Progenitor cell of endocrine pancreas (in vitro differentiated cells): ENCODE data around the gene MICU1. TPM values are rescaled to one million over a fixed set of nuclear protein-coding genes. Genes with fewer than 3 reads are reported as not detected.

Source experiments
- DNase-seq: peaks from one replicate; pipeline ENCODE4 v3.0.0; 2021; ENCODE audit warnings: low spot score; ENCODE audit not compliant: unreplicated experiment
- H3K27ac Mint-ChIP-seq: 2 replicates; pipeline ENCODE4 v1.8.0; 2021; ENCODE audit warnings: mild to moderate bottlenecking, moderate library complexity, mixed read lengths
- H3K27me3 Mint-ChIP-seq: 2 replicates; pipeline ENCODE4 v1.8.0; 2021; ENCODE audit warnings: mixed read lengths
- H3K36me3 Mint-ChIP-seq: 2 replicates; pipeline ENCODE4 v1.8.0; 2022; ENCODE audit warnings: mixed read lengths; ENCODE audit not compliant: insufficient read depth
- H3K4me1 Mint-ChIP-seq: 2 replicates; pipeline ENCODE4 v1.8.0; 2021; ENCODE audit warnings: low read depth, mixed read lengths
- H3K4me3 Mint-ChIP-seq: 2 replicates; pipeline ENCODE4 v1.8.0; 2021; ENCODE audit warnings: low read depth, mild to moderate bottlenecking, moderate library complexity, mixed read lengths
- H3K9me3 Mint-ChIP-seq: 2 replicates; pipeline ENCODE4 v1.8.0; 2021; ENCODE audit warnings: low read depth, mixed read lengths
- total RNA-seq: library from RNA; stranded (reverse); gene quantifications from 2 replicates; pipeline ENCODE4 v1.2.1, GENCODE V29; 2021
- TF ChIP-seq, protein P1 (sequence below): fragments of 200-600 bp; sonication (generic); IDR thresholded peaks from one replicate; pipeline ENCODE4 v1.5.0; 2021; ENCODE audit warnings: antibody characterized with exemption, mild to moderate bottlenecking; ENCODE audit not compliant: unreplicated experiment

The MICU1 gene
- total RNA-seq, 1 donor from 2014 or later, result 63.3 TPM

DNA sequence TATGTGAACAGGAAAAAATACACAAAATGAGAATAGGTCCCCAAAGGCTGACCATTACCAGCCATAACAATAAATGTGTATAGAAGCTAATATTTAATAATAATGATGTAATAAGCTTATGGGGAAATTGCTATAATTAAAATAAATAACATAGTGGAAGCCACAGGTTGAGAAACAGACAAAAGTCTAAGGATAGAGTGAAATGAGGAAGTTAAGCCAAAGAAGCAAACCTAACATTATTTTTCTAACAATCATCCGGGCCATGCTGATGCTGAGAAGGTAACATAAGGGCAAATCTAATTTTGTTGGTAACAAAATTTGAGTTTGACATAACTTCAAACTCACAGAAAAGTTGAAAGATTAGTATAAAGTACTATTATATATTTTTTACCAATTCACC is 115.9 kb downstream of the MICU1 start:
- H3K4me1 Mint-ChIP-seq, result no peaks in the 10 kb centered on the region
- H3K36me3 Mint-ChIP-seq, result peaks cover 17% of the 10 kb centered on the region
- TF ChIP-seq, protein P1, sequence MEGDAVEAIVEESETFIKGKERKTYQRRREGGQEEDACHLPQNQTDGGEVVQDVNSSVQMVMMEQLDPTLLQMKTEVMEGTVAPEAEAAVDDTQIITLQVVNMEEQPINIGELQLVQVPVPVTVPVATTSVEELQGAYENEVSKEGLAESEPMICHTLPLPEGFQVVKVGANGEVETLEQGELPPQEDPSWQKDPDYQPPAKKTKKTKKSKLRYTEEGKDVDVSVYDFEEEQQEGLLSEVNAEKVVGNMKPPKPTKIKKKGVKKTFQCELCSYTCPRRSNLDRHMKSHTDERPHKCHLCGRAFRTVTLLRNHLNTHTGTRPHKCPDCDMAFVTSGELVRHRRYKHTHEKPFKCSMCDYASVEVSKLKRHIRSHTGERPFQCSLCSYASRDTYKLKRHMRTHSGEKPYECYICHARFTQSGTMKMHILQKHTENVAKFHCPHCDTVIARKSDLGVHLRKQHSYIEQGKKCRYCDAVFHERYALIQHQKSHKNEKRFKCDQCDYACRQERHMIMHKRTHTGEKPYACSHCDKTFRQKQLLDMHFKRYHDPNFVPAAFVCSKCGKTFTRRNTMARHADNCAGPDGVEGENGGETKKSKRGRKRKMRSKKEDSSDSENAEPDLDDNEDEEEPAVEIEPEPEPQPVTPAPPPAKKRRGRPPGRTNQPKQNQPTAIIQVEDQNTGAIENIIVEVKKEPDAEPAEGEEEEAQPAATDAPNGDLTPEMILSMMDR, result no peak
- no peak for DNase-seq
- H3K27me3 Mint-ChIP-seq, result no peaks in the 10 kb centered on the region
- no peak overlapping the region for H3K27ac Mint-ChIP-seq
- H3K9me3 Mint-ChIP-seq, result peaks cover 11% of the 10 kb centered on the region
- H3K4me3 Mint-ChIP-seq, result no peak overlapping the region

DNA sequence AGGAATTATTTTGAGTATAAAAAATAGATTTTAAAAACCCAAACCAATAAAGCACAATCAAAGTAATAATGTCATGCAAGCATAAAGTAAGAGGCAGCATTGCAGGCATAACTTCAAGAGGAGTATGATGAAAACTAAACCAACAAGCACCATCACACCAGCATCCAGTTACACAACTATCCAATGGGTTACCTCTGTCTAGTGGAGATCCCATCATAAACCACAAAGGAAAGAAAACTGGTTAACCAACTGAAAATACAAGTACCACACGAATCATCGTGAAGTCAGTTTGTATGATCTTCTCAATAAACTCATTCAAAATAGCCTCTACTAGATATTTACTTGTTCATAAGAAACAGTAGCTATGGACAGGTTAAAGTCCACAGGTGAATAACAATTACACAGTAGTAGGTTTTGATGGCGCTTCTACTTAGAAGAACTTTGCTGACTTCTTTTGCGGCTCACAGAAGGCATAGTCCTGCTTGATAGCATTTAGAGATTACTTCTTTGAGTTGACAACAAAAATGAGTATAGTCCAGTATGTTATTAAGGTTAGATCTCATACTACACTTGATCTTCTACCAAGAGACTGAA is 116.6 kb downstream of the MICU1 start:
- Mint-ChIP-seq H3K9me3 (peaks cover 15% of the 10 kb centered on the region), H3K4me3 (no peak overlapping the region)
- TF ChIP-seq, protein P1, result no peak

DNA sequence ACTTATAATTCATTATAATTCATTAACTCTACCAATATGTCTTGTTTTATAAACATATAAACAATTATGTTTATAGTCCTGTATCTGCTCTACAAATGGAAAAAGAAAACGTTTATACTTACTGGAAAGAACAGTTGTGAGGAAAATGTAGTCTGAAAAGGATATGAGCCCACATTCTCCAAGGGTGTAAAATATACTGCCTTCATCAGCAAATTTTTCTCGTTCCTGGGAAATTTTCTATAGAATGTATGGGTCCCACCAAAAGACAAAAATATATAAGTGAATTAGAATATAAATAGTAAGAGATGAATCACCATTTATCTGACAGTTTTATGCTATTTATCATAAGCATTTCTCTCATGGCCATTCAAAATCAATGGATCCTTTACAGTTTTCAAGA is 117.8 kb downstream of the MICU1 start:
- TF ChIP-seq, protein P1, result no peak
- no peaks in the 10 kb centered on the region for H3K4me1 Mint-ChIP-seq
- peaks cover 16% of the 10 kb centered on the region for H3K9me3 Mint-ChIP-seq
- no peak overlapping the region for H3K4me3 Mint-ChIP-seq
- H3K27me3 Mint-ChIP-seq, result no peaks in the 10 kb centered on the region
- DNase-seq, result no peak
- peaks cover 24% of the 10 kb centered on the region for H3K36me3 Mint-ChIP-seq
- H3K27ac Mint-ChIP-seq, result no peak overlapping the region

More for the DNA sequence above, 116.6 kb downstream of the MICU1 start:
- Mint-ChIP-seq H3K36me3 (peaks cover 21% of the 10 kb centered on the region), H3K4me1 (no peaks in the 10 kb centered on the region), H3K27me3 (no peaks in the 10 kb centered on the region), H3K27ac (no peak overlapping the region)
- DNase-seq, result no peak

DNA sequence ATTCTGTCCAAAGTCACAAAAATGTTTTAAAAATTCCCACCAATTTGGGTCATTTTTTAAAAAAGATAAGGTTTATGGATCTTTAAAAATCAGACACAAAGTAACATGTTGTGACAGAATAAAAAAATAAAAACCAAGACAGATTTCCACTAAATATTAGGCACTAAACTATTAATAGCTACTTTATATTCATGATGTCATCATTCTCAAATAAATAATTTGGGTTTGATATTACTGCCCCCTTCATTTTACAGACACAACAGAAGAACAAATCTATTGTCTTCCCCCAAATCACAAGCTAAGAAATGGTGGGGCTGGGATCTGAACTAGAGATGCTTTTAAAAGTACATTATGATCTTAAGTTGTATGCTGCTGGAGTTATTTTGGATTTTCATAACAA is 119.4 kb downstream of the MICU1 start:
- no peak for DNase-seq
- H3K4me3 Mint-ChIP-seq, result no peak overlapping the region
- H3K27ac Mint-ChIP-seq, result no peak overlapping the region
- H3K4me1 Mint-ChIP-seq, result no peaks in the 10 kb centered on the region
- TF ChIP-seq, protein P1, result no peak
- peaks cover 23% of the 10 kb centered on the region for H3K36me3 Mint-ChIP-seq
- H3K9me3 Mint-ChIP-seq, result peaks cover 16% of the 10 kb centered on the region
- H3K27me3 Mint-ChIP-seq, result no peaks in the 10 kb centered on the region

DNA sequence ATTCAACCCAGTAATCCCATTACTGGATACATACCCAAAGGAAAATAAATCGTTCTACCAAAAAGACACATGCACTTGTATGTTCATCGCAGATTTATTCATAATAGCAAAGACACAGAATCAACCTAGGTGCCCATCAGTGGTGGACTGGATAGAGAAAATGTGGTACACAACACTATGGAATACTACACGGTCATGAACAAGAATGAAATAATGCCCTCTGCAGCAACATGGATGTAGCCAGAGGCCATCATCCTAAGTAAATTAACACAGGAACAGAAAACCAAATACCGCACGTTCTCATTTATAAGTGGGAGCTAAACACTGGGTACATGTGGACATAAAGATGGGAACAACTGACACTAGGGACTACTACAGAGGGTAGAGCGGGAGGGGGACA is 120.4 kb downstream of the MICU1 start:
- Mint-ChIP-seq H3K4me3 (no peak overlapping the region), H3K9me3 (peaks cover 16% of the 10 kb centered on the region), H3K27ac (no peak overlapping the region), H3K36me3 (peaks cover 23% of the 10 kb centered on the region), H3K4me1 (no peaks in the 10 kb centered on the region), H3K27me3 (no peaks in the 10 kb centered on the region)
- no peak for DNase-seq
- TF ChIP-seq, protein P1, result no peak
